ENCODE data around the gene JPH3. TPM values are rescaled to one million over a fixed set of nuclear protein-coding genes. Genes with fewer than 3 reads are reported as not detected.

The JPH3 gene
- total and polyA plus RNA-seq, 10 of the 15 experiments (the other 5 are each of a cell fraction or from before 2014, with no cell fraction given): 0.05 TPM; not detected in 9

DNA sequence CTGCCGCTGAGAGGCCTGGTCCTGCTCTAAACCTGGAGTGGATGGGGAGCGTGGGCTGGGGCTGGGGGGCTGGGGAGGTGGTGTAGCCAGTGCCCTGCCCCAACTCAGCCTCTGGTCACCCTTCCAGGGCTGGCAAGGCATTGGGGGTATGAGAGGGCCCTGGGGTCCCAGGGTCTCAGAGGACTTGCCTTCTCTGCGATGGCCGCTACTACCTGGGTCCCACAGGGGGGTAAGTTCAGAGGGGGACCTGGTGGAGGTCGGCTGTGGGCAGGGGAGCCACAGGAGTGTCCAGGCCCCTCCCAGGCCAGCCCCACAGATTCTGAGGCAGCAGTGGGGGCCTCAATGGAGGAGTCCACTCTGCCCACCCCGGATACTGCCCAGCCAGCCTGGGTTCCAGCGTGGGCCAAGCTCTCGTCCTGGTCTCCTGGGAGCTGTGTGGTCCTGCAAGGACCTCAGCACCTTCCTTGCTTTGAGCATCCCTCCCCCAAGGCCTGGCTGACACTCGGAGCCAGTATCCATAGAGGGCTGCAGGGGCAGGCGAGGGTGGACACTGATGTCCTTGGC, 20.5 kb downstream of the JPH3 start:
- Histone ChIP-seq H4K20me1 (ENCODE audit: control insufficient read depth, insufficient read depth) (no peaks in the 10 kb centered on the region), H2AFZ (ENCODE audit: control insufficient read depth, low read depth, low read length) (no peak overlapping the region), H3K36me3 (ENCODE audit: control insufficient read depth in 2 of 2, insufficient read depth in 2 of 2, low read length in 1 of 2) (no peaks in the 10 kb centered on the region), H3K4me3 (no peak overlapping the region), H3K9me3 (replicated peaks; ENCODE audit: control insufficient read depth, insufficient read depth, low read length) (no peaks in the 10 kb centered on the region), H3K4me1 (ENCODE audit: control insufficient read depth, insufficient read depth, low read length) (no peaks in the 10 kb centered on the region), H3K4me2 (ENCODE audit: control insufficient read depth, insufficient read depth) (no peak overlapping the region), H3K9ac (ENCODE audit: control insufficient read depth, insufficient read depth, low read length) (no peak overlapping the region), H3K27me3 (replicated peaks in 1 of 2; ENCODE audit: control insufficient read depth in 2 of 2, insufficient read depth in 2 of 2, low read length in 1 of 2) (no peaks in the 10 kb centered on the region), H3K27ac (ENCODE audit: control insufficient read depth, insufficient read depth) (no peak overlapping the region), H3K79me2 (ENCODE audit: control insufficient read depth, insufficient read depth, low read length) (no peaks in the 10 kb centered on the region)
- intact Hi-C loops (cut with micrococcal nuclease; ENCODE audit: unreplicated experiment) (no loop called here), in situ Hi-C loops (cut with MboI) (no loop called here)
- RAD21 ChIA-PET (ENCODE audit: unreplicated experiment): no interaction called here
- CTCF ChIA-PET: no interaction called here
- ATAC-seq (no peak), DNase-seq (ENCODE audit: low read depth, low spot score) (no peak), FAIRE-seq (no peak)
- TF ChIP-seq SPI1 (IDR thresholded peaks at IDR 0.05; ENCODE audit: borderline replicate concordance, insufficient read depth, low read depth, low read length) (no peak), SREBF2 (IDR thresholded peaks at IDR 0.05; ENCODE audit: low read length) (no peak)
- TF ChIP-seq, protein P1, sequence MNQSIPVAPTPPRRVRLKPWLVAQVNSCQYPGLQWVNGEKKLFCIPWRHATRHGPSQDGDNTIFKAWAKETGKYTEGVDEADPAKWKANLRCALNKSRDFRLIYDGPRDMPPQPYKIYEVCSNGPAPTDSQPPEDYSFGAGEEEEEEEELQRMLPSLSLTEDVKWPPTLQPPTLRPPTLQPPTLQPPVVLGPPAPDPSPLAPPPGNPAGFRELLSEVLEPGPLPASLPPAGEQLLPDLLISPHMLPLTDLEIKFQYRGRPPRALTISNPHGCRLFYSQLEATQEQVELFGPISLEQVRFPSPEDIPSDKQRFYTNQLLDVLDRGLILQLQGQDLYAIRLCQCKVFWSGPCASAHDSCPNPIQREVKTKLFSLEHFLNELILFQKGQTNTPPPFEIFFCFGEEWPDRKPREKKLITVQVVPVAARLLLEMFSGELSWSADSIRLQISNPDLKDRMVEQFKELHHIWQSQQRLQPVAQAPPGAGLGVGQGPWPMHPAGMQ (IDR thresholded peaks at IDR 0.05; ENCODE audit: borderline replicate concordance): no peak
- WGBS (ENCODE audit: insufficient coverage, insufficient replicate concordance, low lambda C conversion rate, missing lambda C conversion rate): 22% methylated on average over 8 of the region's 10 CpGs
- SMC1A ChIA-PET (ENCODE audit: uncharacterized antibody, unreplicated experiment): no interaction called here
- no TSS peak for BruUV-seq (replicated peaks)
- POLR2A ChIA-PET: no interaction called here

DNA sequence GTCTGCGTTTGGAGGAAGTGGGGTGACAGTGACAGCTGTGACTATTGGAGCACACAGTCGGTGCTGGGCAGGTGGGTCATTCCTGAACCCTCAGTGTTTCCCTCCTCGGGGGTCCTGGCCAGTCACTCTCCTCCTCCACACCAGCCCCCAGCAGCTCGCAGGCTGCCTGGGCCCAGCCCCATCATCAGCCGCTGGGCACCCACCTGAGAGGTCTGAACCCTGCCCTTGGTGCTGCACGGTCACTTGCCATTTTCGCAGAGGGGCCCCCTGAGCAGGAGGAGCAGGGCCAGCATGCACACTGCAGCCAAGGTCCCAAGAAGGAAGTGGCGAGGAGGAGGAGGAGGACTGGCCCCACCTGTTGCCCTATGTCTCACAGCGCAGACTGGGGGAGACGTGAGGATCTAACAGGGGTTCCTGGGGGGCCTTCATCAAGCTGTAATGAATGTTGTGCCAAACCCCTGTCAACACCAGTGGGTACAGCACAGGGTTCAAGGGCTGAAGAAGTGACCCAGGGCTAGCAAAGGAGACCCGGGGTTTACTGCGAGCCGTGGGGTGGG, 23.0 kb downstream of the JPH3 start:
- 52% methylated on average over 13 of the region's 13 CpGs for WGBS (ENCODE audit: insufficient coverage, insufficient replicate concordance, low lambda C conversion rate, missing lambda C conversion rate)
- ChIA-PET POLR2A (no interaction called here), RAD21 (ENCODE audit: unreplicated experiment) (no interaction called here), SMC1A (ENCODE audit: uncharacterized antibody, unreplicated experiment) (no interaction called here), CTCF (no interaction called here)
- no peak for FAIRE-seq
- Histone ChIP-seq H3K27me3 (replicated peaks in 1 of 2; ENCODE audit: control insufficient read depth in 2 of 2, insufficient read depth in 2 of 2, low read length in 1 of 2) (no peaks in the 10 kb centered on the region), H3K79me2 (ENCODE audit: control insufficient read depth, insufficient read depth, low read length) (no peaks in the 10 kb centered on the region), H3K4me3 (no peak overlapping the region), H3K9me3 (replicated peaks; ENCODE audit: control insufficient read depth, insufficient read depth, low read length) (no peaks in the 10 kb centered on the region), H3K27ac (ENCODE audit: control insufficient read depth, insufficient read depth) (no peak overlapping the region), H3K4me1 (ENCODE audit: control insufficient read depth, insufficient read depth, low read length) (no peaks in the 10 kb centered on the region), H4K20me1 (ENCODE audit: control insufficient read depth, insufficient read depth) (no peaks in the 10 kb centered on the region), H3K36me3 (ENCODE audit: control insufficient read depth in 2 of 2, insufficient read depth in 2 of 2, low read length in 1 of 2) (no peaks in the 10 kb centered on the region), H2AFZ (ENCODE audit: control insufficient read depth, low read depth, low read length) (no peak overlapping the region), H3K4me2 (ENCODE audit: control insufficient read depth, insufficient read depth) (no peak overlapping the region), H3K9ac (ENCODE audit: control insufficient read depth, insufficient read depth, low read length) (no peak overlapping the region)
- intact Hi-C loops (cut with micrococcal nuclease; ENCODE audit: unreplicated experiment) (no loop called here), in situ Hi-C loops (cut with MboI) (no loop called here)
- no peak for DNase-seq (ENCODE audit: low read depth, low spot score)
- no TSS peak for BruUV-seq (replicated peaks)
- ATAC-seq: no peak
- TF ChIP-seq JUNB (IDR thresholded peaks at IDR 0.05) (no peak), ZNF24 (IDR thresholded peaks at IDR 0.05) (no peak), EP300 (IDR thresholded peaks at IDR 0.05; ENCODE audit: borderline replicate concordance in 1 of 2, control insufficient read depth in 1 of 2, low read depth in 2 of 2, low read length in 2 of 2) (no peak), TBL1XR1 (IDR thresholded peaks at IDR 0.05; ENCODE audit: low read depth, low read length) (no peak)
- TF ChIP-seq, protein P2, sequence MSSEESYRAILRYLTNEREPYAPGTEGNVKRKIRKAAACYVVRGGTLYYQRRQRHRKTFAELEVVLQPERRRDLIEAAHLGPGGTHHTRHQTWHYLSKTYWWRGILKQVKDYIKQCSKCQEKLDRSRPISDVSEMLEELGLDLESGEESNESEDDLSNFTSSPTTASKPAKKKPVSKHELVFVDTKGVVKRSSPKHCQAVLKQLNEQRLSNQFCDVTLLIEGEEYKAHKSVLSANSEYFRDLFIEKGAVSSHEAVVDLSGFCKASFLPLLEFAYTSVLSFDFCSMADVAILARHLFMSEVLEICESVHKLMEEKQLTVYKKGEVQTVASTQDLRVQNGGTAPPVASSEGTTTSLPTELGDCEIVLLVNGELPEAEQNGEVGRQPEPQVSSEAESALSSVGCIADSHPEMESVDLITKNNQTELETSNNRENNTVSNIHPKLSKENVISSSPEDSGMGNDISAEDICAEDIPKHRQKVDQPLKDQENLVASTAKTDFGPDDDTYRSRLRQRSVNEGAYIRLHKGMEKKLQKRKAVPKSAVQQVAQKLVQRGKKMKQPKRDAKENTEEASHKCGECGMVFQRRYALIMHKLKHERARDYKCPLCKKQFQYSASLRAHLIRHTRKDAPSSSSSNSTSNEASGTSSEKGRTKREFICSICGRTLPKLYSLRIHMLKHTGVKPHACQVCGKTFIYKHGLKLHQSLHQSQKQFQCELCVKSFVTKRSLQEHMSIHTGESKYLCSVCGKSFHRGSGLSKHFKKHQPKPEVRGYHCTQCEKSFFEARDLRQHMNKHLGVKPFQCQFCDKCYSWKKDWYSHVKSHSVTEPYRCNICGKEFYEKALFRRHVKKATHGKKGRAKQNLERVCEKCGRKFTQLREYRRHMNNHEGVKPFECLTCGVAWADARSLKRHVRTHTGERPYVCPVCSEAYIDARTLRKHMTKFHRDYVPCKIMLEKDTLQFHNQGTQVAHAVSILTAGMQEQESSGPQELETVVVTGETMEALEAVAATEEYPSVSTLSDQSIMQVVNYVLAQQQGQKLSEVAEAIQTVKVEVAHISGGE (CRISPR knock-in tag; IDR thresholded peaks at IDR 0.05): no peak

Data from GM12878 (cell line).